Prostate gland (tissue), 2 donors: ENCODE measurements around the gene KL.

Experiments
- POLR2A ChIP-seq: fragments of 450-650 bp; IDR thresholded peaks from one replicate; pipeline ENCODE4 v1.6.1; 2016; ENCODE audit warnings: antibody characterized with exemption, mild to moderate bottlenecking
- TF ChIP-seq, protein P1 (sequence below), 4 experiments: fragments of 200-600 bp in 2 of 4; fragments of 450-650 bp in 2 of 4; sonication (generic) in 2 of 4; IDR thresholded peaks; 1 replicate in 3 of 4; 2 replicates in 1 of 4; pipeline ENCODE4 v1.5.1; 2016 to 2019; ENCODE audit warnings: antibody characterized with exemption in 4 of 4, mild to moderate bottlenecking in 2 of 4, moderate library complexity in 2 of 4

DNA sequence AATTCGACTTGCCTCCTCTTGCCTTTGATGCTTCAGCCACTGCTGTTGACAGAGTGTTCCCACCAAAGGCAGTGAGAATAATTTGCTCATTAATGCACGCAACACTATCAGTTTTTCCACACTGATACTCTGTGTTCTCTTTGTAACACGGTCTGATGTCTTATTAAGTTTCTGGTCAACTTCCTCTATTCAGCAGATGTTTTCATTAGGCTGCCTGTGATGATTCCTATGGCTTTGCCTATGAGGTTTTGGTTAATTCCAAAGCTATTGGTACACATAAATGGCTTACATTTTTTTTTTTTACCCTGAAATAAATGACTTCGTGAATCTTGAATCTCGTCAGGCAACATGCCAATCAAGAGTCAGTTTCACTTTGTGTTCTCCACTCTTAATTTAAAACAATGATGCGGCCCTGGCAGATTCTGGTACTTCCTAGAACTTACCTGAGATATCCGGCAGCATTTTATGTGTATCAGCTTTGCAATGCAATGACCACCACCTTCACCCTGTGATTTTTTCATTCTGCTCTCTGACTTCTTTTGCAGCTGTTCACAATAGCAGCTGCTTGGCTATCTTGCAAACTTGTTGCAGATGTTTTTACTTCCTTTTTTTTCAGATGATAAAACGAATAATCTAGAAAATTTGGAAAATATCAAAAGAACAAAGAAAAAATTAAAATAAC, 27.5 kb upstream of the KL start:
- TF ChIP-seq, protein P1, sequence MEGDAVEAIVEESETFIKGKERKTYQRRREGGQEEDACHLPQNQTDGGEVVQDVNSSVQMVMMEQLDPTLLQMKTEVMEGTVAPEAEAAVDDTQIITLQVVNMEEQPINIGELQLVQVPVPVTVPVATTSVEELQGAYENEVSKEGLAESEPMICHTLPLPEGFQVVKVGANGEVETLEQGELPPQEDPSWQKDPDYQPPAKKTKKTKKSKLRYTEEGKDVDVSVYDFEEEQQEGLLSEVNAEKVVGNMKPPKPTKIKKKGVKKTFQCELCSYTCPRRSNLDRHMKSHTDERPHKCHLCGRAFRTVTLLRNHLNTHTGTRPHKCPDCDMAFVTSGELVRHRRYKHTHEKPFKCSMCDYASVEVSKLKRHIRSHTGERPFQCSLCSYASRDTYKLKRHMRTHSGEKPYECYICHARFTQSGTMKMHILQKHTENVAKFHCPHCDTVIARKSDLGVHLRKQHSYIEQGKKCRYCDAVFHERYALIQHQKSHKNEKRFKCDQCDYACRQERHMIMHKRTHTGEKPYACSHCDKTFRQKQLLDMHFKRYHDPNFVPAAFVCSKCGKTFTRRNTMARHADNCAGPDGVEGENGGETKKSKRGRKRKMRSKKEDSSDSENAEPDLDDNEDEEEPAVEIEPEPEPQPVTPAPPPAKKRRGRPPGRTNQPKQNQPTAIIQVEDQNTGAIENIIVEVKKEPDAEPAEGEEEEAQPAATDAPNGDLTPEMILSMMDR (IDR thresholded peaks at IDR 0.05), result no peak
- no peak for TF ChIP-seq POLR2A
